ENCODE data around the gene ULK3. TPM values are rescaled to one million over a fixed set of nuclear protein-coding genes. Genes with fewer than 3 reads are reported as not detected.
A peak's percentile ranks its signal among the peaks of the same experiment; 100 is the strongest.

Gene ULK3
- total RNA-seq, 1 donor from 2014 or later = 57.3 TPM

DNA sequence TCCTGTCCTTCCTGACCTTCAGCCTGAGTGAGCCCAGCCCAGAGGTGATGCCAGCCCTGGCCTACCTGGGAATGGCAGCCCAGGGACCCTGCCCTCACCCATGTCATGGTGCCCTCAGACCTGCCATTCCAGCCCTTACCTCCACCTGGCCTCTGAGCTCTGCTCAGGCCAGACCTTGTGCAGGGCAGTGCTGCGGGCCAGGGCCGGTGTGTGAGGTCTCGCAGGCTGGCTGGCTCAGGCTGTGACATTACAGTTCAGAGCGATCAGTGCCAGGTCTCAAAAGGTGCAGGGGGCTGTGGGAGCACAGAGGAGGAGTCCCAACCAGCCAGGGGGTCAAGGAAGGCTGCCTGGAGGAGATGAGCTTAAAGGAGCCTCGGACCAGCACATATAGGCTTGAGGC is 22.9 kb downstream of the ULK3 start:
- H3K36me3 Mint-ChIP-seq (ENCODE audit: low read depth) = no peaks in the 10 kb centered on the region
- intact Hi-C loops (cut with micrococcal nuclease) = no loop called here
- H3K27ac Mint-ChIP-seq = no peak overlapping the region
- H3K4me3 Mint-ChIP-seq = no peak overlapping the region
- no peaks in the 10 kb centered on the region for H3K9me3 Mint-ChIP-seq
- H3K27me3 Mint-ChIP-seq = peaks cover 11% of the 10 kb centered on the region
- DNase-seq = no peak
- H3K4me1 Mint-ChIP-seq = peaks cover 12% of the 10 kb centered on the region

- H3K4me3 Mint-ChIP-seq = no peak overlapping the region
- intact Hi-C loops (cut with micrococcal nuclease) = no loop called here
- H3K36me3 Mint-ChIP-seq (ENCODE audit: low read depth) = no peaks in the 10 kb centered on the region
- no peaks in the 10 kb centered on the region for H3K9me3 Mint-ChIP-seq
- DNase-seq = no peak
- peaks cover 12% of the 10 kb centered on the region for H3K4me1 Mint-ChIP-seq
- H3K27ac Mint-ChIP-seq = no peak overlapping the region
- peaks cover 5% of the 10 kb centered on the region for H3K27me3 Mint-ChIP-seq
Observed at GRCh38 chr15:74817370-74817737, 25.6 kb downstream of the ULK3 start.

GRCh38 chr15:74816624-74817369 is 26.2 kb downstream of the ULK3 start:
- H3K4me1 Mint-ChIP-seq = peaks cover 12% of the 10 kb centered on the region
- DNase-seq = no peak
- intact Hi-C loops (cut with micrococcal nuclease) = no loop called here
- H3K4me3 Mint-ChIP-seq = no peak overlapping the region
- H3K27ac Mint-ChIP-seq = no peak overlapping the region
- H3K27me3 Mint-ChIP-seq = peaks cover 5% of the 10 kb centered on the region
- H3K36me3 Mint-ChIP-seq (ENCODE audit: low read depth) = no peaks in the 10 kb centered on the region
- H3K9me3 Mint-ChIP-seq = no peaks in the 10 kb centered on the region

DNA sequence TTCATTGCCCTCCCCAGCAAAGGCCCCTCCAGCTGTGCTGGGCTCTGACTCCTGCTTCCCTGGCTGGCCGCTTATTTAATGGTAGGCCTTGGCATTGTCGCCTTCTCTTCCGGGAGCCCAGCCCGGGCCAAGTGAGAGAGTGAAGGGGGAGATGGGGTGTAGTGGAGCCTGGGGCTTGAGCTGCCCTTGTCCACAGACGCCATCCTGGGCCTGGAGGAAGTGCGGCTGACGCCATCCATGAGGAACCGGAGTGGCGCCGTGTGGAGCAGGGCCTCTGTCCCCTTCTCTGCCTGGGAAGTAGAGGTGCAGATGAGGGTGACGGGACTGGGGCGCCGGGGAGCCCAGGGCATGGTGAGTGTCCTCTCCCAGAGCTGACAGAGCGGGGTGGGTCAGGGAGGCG is 27.0 kb downstream of the ULK3 start:
- no peak for DNase-seq
- Mint-ChIP-seq H3K4me1 (peaks cover 12% of the 10 kb centered on the region), H3K27me3 (peaks cover 5% of the 10 kb centered on the region), H3K36me3 (ENCODE audit: low read depth) (no peaks in the 10 kb centered on the region), H3K9me3 (no peaks in the 10 kb centered on the region), H3K4me3 (no peak overlapping the region), H3K27ac (no peak overlapping the region)
- intact Hi-C loops (cut with micrococcal nuclease) = no loop called here

DNA sequence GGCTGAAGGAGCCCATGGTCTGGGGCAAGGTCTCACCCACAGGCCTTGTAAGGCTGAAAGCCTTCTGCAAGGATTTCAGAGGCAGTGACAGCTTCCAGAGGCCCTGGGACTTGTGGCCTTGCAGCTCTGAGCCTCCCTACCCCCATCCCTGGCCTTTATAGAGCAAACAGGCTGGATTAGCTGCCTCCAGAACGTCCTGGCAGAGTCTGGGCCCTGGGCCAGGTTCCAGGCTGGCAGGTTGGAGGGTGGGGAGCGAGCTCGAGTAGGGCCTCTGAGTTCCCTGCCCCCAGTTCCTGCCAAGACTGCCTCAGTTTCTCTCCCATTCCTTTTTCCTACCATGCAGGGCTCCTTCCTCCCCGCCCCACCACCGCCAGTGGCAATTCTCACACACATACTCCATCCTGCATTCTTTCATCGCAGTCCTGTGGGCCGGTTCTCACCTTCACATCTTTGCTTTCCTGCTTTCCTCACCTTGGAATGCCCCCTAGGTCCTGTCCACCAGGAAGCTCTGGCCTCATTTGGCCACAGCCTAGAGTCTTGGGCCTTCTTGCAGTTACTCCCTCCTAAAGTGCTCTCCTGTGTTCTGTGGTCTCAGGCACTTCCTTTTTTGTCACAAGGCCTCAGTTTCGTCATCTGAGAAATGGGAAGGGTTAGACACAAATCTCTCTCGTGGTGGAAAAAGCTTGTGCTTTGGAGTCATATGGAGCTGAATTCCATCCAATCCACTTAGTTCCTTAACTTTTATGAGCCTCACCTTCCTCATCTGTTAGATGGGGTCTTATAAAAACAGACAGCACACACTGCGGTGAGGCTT is 27.6 kb downstream of the ULK3 start:
- intact Hi-C loops (cut with micrococcal nuclease) = no loop called here
- Mint-ChIP-seq H3K36me3 (ENCODE audit: low read depth) (no peaks in the 10 kb centered on the region), H3K4me1 (peaks cover 12% of the 10 kb centered on the region), H3K4me3 (no peak overlapping the region), H3K9me3 (no peaks in the 10 kb centered on the region), H3K27ac (peak overlapping the region; percentile 28), H3K27me3 (peaks cover 5% of the 10 kb centered on the region)
- DNase-seq = no peak

GRCh38 chr15:74812533-74812932 is 30.4 kb downstream of the ULK3 start, which contains the start of gene LMAN1L:
LMAN1L (plus strand) TSS chr15:74812835; CDS start chr15:74812855, 20 bp downstream.
- Mint-ChIP-seq H3K27me3 (peaks cover 5% of the 10 kb centered on the region), H3K4me1 (peaks cover 4% of the 10 kb centered on the region), H3K4me3 (no peak within 1 kb of the TSS), H3K36me3 (ENCODE audit: low read depth) (no peaks in the 10 kb centered on the region), H3K9me3 (no peaks in the 10 kb centered on the region), H3K27ac (no peak within 1 kb of the TSS)
- intact Hi-C loops (cut with micrococcal nuclease) = no loop called here
- no peak for DNase-seq

DNA sequence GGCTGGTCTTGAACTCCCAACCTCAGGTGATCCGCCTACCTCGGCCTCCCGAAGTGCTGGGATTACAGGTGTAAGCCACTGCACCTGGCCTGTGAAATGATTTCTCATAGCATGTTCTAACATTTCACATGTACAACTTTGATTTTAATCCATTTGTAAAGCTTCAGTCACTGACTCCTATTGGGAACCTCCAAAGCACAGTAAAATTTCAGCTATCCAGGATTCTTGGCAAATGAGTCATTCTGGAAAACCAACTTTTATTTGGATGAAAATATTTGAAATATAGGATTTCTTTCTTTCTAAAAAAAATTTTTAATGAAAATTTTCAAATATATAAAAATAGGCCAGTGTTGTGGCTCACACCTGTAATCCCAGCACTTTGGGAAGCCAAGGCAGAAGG is 33.0 kb downstream of the ULK3 start:
- no peaks in the 10 kb centered on the region for H3K9me3 Mint-ChIP-seq
- no peak for DNase-seq
- H3K4me1 Mint-ChIP-seq = peaks cover 8% of the 10 kb centered on the region
- peaks cover 4% of the 10 kb centered on the region for H3K36me3 Mint-ChIP-seq (ENCODE audit: low read depth)
- intact Hi-C loops (cut with micrococcal nuclease) = no loop called here
- H3K27me3 Mint-ChIP-seq = peaks cover 3% of the 10 kb centered on the region
- H3K27ac Mint-ChIP-seq = no peak overlapping the region
- H3K4me3 Mint-ChIP-seq = no peak overlapping the region

GRCh38 chr15:74809242-74809641 is 33.7 kb downstream of the ULK3 start:
- Mint-ChIP-seq H3K9me3 (no peaks in the 10 kb centered on the region), H3K4me1 (peaks cover 8% of the 10 kb centered on the region), H3K27me3 (peaks cover 3% of the 10 kb centered on the region), H3K4me3 (no peak overlapping the region), H3K27ac (no peak overlapping the region), H3K36me3 (ENCODE audit: low read depth) (peaks cover 10% of the 10 kb centered on the region)
- DNase-seq = no peak
- intact Hi-C loops (cut with micrococcal nuclease) = no loop called here

GRCh38 chr15:74808840-74809229 is 34.1 kb downstream of the ULK3 start:
- H3K4me1 Mint-ChIP-seq = peaks cover 10% of the 10 kb centered on the region
- intact Hi-C loops (cut with micrococcal nuclease) = no loop called here
- H3K27ac Mint-ChIP-seq = no peak overlapping the region
- no peak for DNase-seq
- no peaks in the 10 kb centered on the region for H3K9me3 Mint-ChIP-seq
- H3K27me3 Mint-ChIP-seq = peaks cover 3% of the 10 kb centered on the region
- H3K36me3 Mint-ChIP-seq (ENCODE audit: low read depth) = peaks cover 14% of the 10 kb centered on the region
- no peak overlapping the region for H3K4me3 Mint-ChIP-seq

DNA sequence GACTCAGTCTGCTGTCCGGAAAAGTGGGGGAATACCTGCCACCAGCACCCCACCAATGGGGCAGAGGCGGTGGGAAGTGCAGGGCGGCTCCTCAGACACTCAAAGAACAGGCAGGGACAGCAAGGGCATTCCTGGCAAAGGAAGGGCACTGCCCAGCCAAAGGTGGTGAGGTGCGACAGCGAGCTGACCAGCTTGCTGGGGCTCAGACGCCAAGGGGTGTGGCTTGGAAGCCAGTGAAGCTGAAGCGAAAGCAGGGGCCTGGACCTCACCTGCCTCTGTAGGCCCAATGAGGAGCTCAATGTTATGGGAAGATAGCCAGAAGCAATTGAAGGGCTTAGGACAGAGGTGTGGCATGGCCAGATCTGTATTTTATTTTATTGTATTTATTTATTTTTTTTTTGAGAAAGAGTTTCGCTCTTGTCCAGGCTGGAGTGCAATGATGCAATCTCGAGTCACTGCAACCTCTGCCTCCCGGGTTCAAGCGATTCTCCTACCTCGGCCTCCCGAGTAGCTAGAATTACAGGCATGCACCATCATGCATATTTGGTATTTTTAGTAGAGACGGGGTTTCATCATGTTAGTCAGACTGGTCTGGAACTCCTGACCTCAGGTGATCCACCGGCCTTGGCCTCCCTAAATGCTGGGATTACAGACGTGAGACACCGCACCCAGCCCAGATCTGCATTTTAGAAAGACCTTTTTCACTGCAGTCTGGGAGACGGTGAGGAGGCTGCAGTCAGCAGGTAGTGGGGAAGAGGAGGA is 34.7 kb downstream of the ULK3 start:
- Mint-ChIP-seq H3K9me3 (no peaks in the 10 kb centered on the region), H3K4me1 (peaks cover 10% of the 10 kb centered on the region), H3K27me3 (peaks cover 2% of the 10 kb centered on the region), H3K36me3 (ENCODE audit: low read depth) (peaks cover 17% of the 10 kb centered on the region), H3K4me3 (no peak overlapping the region), H3K27ac (no peak overlapping the region)
- intact Hi-C loops (cut with micrococcal nuclease) = no loop called here
- DNase-seq = no peak

- H3K4me1 Mint-ChIP-seq = peaks cover 10% of the 10 kb centered on the region
- no peaks in the 10 kb centered on the region for H3K9me3 Mint-ChIP-seq
- intact Hi-C loops (cut with micrococcal nuclease) = no loop called here
- DNase-seq = no peak
- H3K4me3 Mint-ChIP-seq = no peak overlapping the region
- H3K27ac Mint-ChIP-seq = no peak overlapping the region
- H3K27me3 Mint-ChIP-seq = no peaks in the 10 kb centered on the region
- peaks cover 24% of the 10 kb centered on the region for H3K36me3 Mint-ChIP-seq (ENCODE audit: low read depth)
Observed at GRCh38 chr15:74807282-74807681, 35.7 kb downstream of the ULK3 start.

DNA sequence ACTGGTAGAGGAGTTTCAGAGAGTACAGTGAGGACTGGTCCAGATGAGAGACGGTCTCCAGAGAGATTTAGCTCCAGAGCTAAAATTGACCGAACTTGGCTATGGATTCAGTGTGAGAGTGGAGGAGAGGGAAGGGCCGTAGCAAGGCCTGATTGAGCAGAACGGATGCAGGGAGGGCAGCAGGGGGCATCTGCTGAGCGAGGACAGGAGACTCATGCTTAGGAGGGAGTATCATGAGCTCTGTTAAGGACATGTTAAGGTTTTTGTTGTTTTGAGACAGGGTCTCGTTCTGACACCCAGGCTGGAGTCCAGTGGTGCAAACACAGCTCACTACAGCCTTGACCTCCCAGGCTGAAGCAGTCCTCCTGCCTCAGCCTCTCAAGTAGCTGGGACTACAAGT is 38.0 kb downstream of the ULK3 start:
- intact Hi-C loops (cut with micrococcal nuclease) = no loop called here
- H3K4me3 Mint-ChIP-seq = no peak overlapping the region
- peaks cover 13% of the 10 kb centered on the region for H3K4me1 Mint-ChIP-seq
- H3K27ac Mint-ChIP-seq = peak overlapping the region; percentile 56
- no peaks in the 10 kb centered on the region for H3K27me3 Mint-ChIP-seq
- no peaks in the 10 kb centered on the region for H3K9me3 Mint-ChIP-seq
- H3K36me3 Mint-ChIP-seq (ENCODE audit: low read depth) = peaks cover 40% of the 10 kb centered on the region
- DNase-seq = no peak

GRCh38 chr15:74802862-74803447 is 40.0 kb downstream of the ULK3 start:
- Mint-ChIP-seq H3K27me3 (no peaks in the 10 kb centered on the region), H3K4me3 (no peak overlapping the region), H3K9me3 (no peaks in the 10 kb centered on the region), H3K36me3 (ENCODE audit: low read depth) (peaks cover 52% of the 10 kb centered on the region), H3K4me1 (peaks cover 25% of the 10 kb centered on the region), H3K27ac (no peak overlapping the region)
- intact Hi-C loops (cut with micrococcal nuclease) = no loop called here
- no peak for DNase-seq
